ENCODE results near the gene CHST12. TPM values are rescaled to one million over a fixed set of nuclear protein-coding genes. Genes with fewer than 3 reads are reported as not detected.
A peak's percentile ranks its signal among the peaks of the same experiment; 100 is the strongest.

The CHST12 gene
- total RNA-seq, 2 donors from 2014 or later: 14.5 to 18.5 TPM

DNA sequence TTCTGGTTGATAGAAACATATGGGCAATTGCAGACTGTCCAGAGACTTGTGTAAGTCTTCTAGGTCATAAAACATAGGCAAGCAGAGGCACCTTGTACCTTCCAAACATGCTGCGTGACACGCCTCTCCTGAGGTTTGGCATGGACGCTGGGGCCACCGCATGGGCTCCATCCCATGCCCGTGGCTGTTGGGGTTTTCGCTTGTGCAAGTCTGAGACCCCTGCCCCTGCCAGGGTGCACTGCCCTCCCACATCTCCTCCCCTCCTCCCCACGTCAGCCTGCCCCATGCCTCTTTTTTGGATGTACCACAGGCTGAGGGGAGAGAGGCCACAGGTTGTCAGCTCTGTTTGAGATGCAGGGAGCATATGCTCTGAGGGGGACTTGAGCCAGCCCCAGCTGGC is 29.8 kb upstream of the CHST12 start:
- H3K27ac ChIP-seq (ENCODE audit: low read depth, low read length): no peak overlapping the region
- no peaks in the 10 kb centered on the region for H3K27me3 Mint-ChIP-seq (ENCODE audit: insufficient read depth)
- TF ChIP-seq, protein P1, sequence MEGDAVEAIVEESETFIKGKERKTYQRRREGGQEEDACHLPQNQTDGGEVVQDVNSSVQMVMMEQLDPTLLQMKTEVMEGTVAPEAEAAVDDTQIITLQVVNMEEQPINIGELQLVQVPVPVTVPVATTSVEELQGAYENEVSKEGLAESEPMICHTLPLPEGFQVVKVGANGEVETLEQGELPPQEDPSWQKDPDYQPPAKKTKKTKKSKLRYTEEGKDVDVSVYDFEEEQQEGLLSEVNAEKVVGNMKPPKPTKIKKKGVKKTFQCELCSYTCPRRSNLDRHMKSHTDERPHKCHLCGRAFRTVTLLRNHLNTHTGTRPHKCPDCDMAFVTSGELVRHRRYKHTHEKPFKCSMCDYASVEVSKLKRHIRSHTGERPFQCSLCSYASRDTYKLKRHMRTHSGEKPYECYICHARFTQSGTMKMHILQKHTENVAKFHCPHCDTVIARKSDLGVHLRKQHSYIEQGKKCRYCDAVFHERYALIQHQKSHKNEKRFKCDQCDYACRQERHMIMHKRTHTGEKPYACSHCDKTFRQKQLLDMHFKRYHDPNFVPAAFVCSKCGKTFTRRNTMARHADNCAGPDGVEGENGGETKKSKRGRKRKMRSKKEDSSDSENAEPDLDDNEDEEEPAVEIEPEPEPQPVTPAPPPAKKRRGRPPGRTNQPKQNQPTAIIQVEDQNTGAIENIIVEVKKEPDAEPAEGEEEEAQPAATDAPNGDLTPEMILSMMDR (conservative IDR thresholded peaks at IDR 0.05): no peak
- no peaks in the 10 kb centered on the region for H3K4me1 Mint-ChIP-seq
- DNase-seq: no peak
- no peaks in the 10 kb centered on the region for H3K27me3 ChIP-seq (ENCODE audit: control insufficient read depth, insufficient read depth, low read length, poor library complexity, severe bottlenecking)
- H3K27ac Mint-ChIP-seq: no peak overlapping the region
- H3K4me3 Mint-ChIP-seq: no peak overlapping the region
- no peaks in the 10 kb centered on the region for H3K4me1 ChIP-seq (ENCODE audit: control insufficient read depth, insufficient read depth, low read length)
- peaks cover 88% of the 10 kb centered on the region for H3K36me3 Mint-ChIP-seq (ENCODE audit: low read depth)
- H3K36me3 ChIP-seq (ENCODE audit: control insufficient read depth, insufficient read depth, low read length): peaks cover 93% of the 10 kb centered on the region
- H3K4me3 ChIP-seq (ENCODE audit: low read length): no peak overlapping the region
- H3K9ac ChIP-seq (ENCODE audit: extremely low read depth, low read length, poor library complexity, severe bottlenecking): no peak overlapping the region
- H3K9me3 ChIP-seq (ENCODE audit: control insufficient read depth, low read length): no peaks in the 10 kb centered on the region
- H3K9me3 Mint-ChIP-seq: no peaks in the 10 kb centered on the region
- 95 to 96% methylated on average over 5 to 7 of the region's 7 CpGs for WGBS, 2 experiments (ENCODE audit: insufficient coverage in 1 of 2, insufficient read length in 1 of 2)

DNA sequence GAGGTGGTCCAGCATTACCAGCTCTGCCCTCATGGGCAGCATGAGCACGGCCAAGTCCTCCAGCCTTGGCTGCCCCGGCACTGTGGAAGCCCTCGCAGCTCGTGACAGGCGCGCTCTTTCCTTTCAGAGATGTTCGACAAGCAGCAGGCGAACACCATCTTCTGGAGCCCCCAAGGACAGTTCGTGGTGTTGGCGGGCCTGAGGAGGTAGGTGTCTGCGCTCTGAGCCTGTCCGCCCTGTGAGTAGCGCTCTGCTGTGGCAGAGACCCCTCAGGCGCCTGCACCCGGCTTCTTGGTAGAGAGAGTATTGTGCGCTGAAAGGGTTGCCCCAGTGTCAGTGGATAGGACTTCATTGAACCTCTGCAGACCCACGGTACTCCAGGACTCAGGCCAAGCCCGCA is 29.0 kb upstream of the CHST12 start:
- H3K4me3 Mint-ChIP-seq: no peak overlapping the region
- H3K36me3 ChIP-seq (ENCODE audit: control insufficient read depth, insufficient read depth, low read length): peaks cover 93% of the 10 kb centered on the region

DNA sequence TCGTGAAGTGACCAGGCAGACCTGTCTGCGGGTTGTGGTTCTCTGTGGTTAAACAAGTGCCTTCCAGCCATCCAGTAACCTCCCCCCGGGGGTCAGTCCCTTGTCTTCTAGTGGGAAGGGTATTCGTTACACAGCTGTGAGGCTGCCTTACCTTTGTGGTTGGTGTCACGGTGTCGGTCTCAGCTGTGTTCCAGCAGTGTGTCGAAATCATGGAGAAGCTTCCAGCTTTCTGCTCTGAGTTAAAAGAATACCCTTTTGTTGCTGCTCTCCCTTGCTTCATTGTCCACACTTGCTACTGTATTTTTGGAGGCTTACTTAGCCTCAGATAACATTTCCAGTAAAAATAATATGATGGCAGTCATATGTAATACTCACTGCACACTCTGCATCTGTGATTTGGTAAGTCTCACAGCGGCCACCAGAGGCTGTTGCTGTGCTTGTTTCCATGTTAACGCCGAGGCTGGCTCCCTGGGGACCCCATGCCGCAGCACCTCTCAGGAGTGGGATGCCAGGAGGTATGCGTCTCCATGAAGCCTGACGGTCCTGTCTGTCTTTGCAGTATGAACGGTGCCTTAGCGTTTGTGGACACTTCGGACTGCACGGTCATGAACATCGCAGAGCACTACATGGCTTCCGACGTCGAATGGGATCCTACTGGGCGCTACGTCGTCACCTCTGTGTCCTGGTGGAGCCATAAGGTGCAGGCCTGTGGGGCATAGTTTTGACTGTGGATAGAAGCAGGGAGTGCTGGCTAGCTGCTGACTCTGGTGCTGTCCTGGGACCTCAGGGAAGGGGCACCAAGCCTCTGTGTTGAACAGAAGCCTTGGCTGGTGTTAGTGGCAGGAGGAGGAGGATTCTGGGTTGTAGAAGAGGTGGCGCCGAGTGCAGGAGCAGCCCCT is 28.3 kb upstream of the CHST12 start:
- H3K4me3 Mint-ChIP-seq: no peak overlapping the region
- Histone ChIP-seq H3K4me1 (ENCODE audit: control insufficient read depth, insufficient read depth, low read length) (no peaks in the 10 kb centered on the region), H3K27me3 (ENCODE audit: control insufficient read depth, insufficient read depth, low read length, poor library complexity, severe bottlenecking) (no peaks in the 10 kb centered on the region), H3K9ac (ENCODE audit: extremely low read depth, low read length, poor library complexity, severe bottlenecking) (no peak overlapping the region), H3K27ac (ENCODE audit: low read depth, low read length) (no peak overlapping the region), H3K9me3 (ENCODE audit: control insufficient read depth, low read length) (no peaks in the 10 kb centered on the region), H3K4me3 (ENCODE audit: low read length) (no peak overlapping the region), H3K36me3 (ENCODE audit: control insufficient read depth, insufficient read depth, low read length) (peaks cover 90% of the 10 kb centered on the region)
- WGBS, 2 experiments (ENCODE audit: insufficient coverage in 1 of 2, insufficient read length in 1 of 2): 95% methylated on average over 23 to 26 of the region's 26 CpGs
- no peak for DNase-seq
- H3K9me3 Mint-ChIP-seq: no peaks in the 10 kb centered on the region
- no peaks in the 10 kb centered on the region for H3K27me3 Mint-ChIP-seq (ENCODE audit: insufficient read depth)
- H3K27ac Mint-ChIP-seq: peak overlapping the region; percentile 20
- peaks cover 88% of the 10 kb centered on the region for H3K36me3 Mint-ChIP-seq (ENCODE audit: low read depth)
- H3K4me1 Mint-ChIP-seq: no peaks in the 10 kb centered on the region
- TF ChIP-seq, protein P1 (conservative IDR thresholded peaks at IDR 0.05): no peak

More for the DNA sequence above, 29.0 kb upstream of the CHST12 start:
- Histone ChIP-seq H3K4me1 (ENCODE audit: control insufficient read depth, insufficient read depth, low read length) (no peaks in the 10 kb centered on the region), H3K27me3 (ENCODE audit: control insufficient read depth, insufficient read depth, low read length, poor library complexity, severe bottlenecking) (no peaks in the 10 kb centered on the region), H3K9ac (ENCODE audit: extremely low read depth, low read length, poor library complexity, severe bottlenecking) (no peak overlapping the region), H3K27ac (ENCODE audit: low read depth, low read length) (no peak overlapping the region), H3K9me3 (ENCODE audit: control insufficient read depth, low read length) (no peaks in the 10 kb centered on the region), H3K4me3 (ENCODE audit: low read length) (no peak overlapping the region)
- no peak for DNase-seq
- H3K27me3 Mint-ChIP-seq (ENCODE audit: insufficient read depth): no peaks in the 10 kb centered on the region
- H3K9me3 Mint-ChIP-seq: no peaks in the 10 kb centered on the region
- TF ChIP-seq, protein P1 (conservative IDR thresholded peaks at IDR 0.05): no peak
- WGBS, 2 experiments (ENCODE audit: insufficient coverage in 1 of 2, insufficient read length in 1 of 2): 93 to 97% methylated on average over 10 to 18 of the region's 18 CpGs
- no peak overlapping the region for H3K27ac Mint-ChIP-seq
- no peaks in the 10 kb centered on the region for H3K4me1 Mint-ChIP-seq
- H3K36me3 Mint-ChIP-seq (ENCODE audit: low read depth): peaks cover 88% of the 10 kb centered on the region
